ENCODE results near the gene UROC1. TPM values are rescaled to one million over a fixed set of nuclear protein-coding genes. Genes with fewer than 3 reads are reported as not detected.

The UROC1 gene
- total and polyA plus RNA-seq, 9 of the 15 experiments (the other 6 are each of a cell fraction or from before 2014, with no cell fraction given), result not detected

- TF ChIP-seq MGA (IDR thresholded peaks at IDR 0.05), result peak; percentile 68
- TF ChIP-seq L3MBTL2 (IDR thresholded peaks at IDR 0.05), result peak; percentile 55; the same call in 1 of the 2 replicates
- TF ChIP-seq MAX (CRISPR knock-in tag; IDR thresholded peaks at IDR 0.05), result peak; percentile 61
- peak; percentile 28 to 39; a peak in 3 of 4 replicates for TF ChIP-seq NRF1 (conservative IDR thresholded peaks at IDR 0.05 in 1 of 2, IDR thresholded peaks at IDR 0.05 in 1 of 2)
- TF ChIP-seq ZFX (CRISPR knock-in tag; IDR thresholded peaks at IDR 0.05), result peak; percentile 76
These were observed 42.8 kb downstream of the UROC1 start (continued) for GRCh38 chr3:126474498-126475412.
